Measurements from ENCODE around the gene LMTK3.

GRCh38 chr19:48509467-48510194 is 2.0 kb downstream of the LMTK3 start:
- TF ChIP-seq CTCF (IDR thresholded peaks at IDR 0.05 in 8 of 11, conservative IDR thresholded peaks at IDR 0.05 in 3 of 11) (no peak), POLR2A (IDR thresholded peaks at IDR 0.05) (no peak), POLR2AphosphoS5 (IDR thresholded peaks at IDR 0.05) (no peak)
